NCI-H526 (cell line): ENCODE results near the gene MROH2B.
"Not testable (repeated sequence)": the region's sequence is repeated elsewhere in the genome, so short reads cannot be mapped to it uniquely, and the experiment has no call there.

Experiments used
- DNase-seq, 2 experiments: peaks; one replicate each; lab custom pipeline; 2025; lab: John Stamatoyannopoulos, UW

Gene MROH2B

GRCh38 chr5:41022600-41022999 is 48.5 kb downstream of the MROH2B start:
- not testable (repeated sequence) for DNase-seq

DNA sequence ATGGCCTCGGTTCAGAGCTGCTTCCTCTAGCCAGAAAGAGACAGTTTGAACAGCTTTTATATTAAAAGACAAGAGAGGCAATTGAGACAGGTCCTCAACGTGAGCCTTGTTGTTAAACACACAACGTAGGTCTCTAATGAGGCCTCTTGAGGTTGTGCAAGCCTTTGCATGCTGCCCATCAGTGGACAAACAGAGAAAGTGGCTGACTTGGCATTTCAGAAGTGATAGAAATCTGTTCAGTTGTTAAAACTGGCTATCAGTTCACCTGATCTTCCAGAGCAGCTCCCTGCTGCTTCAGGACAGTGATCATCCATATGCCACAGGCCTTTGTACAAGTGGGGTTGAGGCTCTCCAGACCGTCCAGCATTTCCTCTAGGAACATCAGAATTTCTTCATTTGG is 58.8 kb downstream of the MROH2B start:
- no peak for DNase-seq

DNA sequence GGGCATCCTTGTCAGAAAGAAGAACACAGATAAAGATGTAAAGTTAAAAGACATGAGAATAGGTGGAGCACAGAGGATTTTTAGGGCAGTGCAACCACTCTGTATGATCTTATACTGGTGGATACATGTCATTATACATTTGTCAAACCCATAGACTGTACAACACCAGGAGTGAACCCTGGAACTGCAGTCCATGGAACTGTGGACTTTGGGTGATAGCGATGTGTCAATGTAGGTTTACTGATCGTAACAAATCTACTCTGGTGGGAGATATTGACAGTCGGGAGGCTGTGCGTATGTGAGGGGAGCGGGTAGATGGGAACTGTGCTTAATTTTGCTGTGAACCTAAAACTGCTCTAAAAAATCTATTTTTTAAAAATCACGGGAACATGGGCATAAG is 60.6 kb downstream of the MROH2B start:
- DNase-seq, result no peak

DNA sequence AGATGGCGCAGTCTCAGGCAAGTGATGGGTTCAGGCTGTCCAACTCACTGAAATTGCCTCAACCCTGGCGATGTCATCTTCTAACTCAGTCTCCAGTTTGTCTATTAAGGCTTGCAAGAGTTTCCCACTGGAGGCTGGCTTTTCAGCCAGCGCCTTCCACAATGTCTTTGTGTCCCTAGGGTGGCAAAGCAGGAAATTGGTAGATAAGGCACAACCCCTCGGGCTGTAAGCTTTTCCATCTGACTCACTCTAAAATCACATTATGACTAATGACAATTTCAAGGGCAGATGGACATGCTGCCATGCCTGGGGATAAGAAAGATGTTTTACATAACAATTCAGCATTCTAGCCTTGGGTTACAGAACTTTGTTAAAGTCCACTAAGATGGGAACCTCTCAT is 61.9 kb downstream of the MROH2B start:
- DNase-seq, result no peak

- DNase-seq, result no peak
Measured at GRCh38 chr5:41004931-41005330, 66.2 kb downstream of the MROH2B start.

- no peak for DNase-seq
Measured at GRCh38 chr5:41003670-41004376, 67.3 kb downstream of the MROH2B start.

DNA sequence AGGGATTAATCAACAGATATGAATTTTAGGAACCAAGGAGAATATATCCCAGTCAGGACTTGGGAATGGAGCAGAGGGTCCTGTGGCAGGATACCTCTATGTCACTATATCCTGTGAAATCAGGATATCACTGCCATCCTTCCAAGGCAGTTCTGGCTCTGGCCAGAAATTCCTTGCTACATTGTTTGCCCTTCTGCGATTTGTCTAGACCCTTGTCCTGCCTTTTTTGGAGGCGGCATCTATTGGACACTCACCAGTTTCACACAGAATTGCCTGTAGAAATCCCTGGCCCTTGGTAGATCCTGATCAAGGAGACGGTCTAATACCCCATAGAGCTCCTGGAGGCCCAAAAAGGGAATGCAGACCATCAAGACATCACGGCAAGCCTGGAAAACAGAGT is 71.2 kb downstream of the MROH2B start:
- DNase-seq, result no peak

GRCh38 chr5:40999142-40999541 is 72.0 kb downstream of the MROH2B start:
- DNase-seq, result no peak

- no peak for DNase-seq
Measured at GRCh38 chr5:40995801-40996586, 75.1 kb downstream of the MROH2B start.

- no peak for DNase-seq
Measured at GRCh38 chr5:40991981-40992559, 79.1 kb downstream of the MROH2B start.

- DNase-seq, result no peak
Measured at GRCh38 chr5:40991168-40991980, 79.8 kb downstream of the MROH2B start.

- no peak for DNase-seq
Measured at GRCh38 chr5:40988746-40989510, 82.2 kb downstream of the MROH2B start.

GRCh38 chr5:40987349-40987748 is 83.8 kb downstream of the MROH2B start:
- no peak for DNase-seq

- no peak for DNase-seq
Measured at GRCh38 chr5:40986666-40987065, 84.5 kb downstream of the MROH2B start.

- no peak for DNase-seq
Measured at GRCh38 chr5:40985501-40985900, 85.6 kb downstream of the MROH2B start.

DNA sequence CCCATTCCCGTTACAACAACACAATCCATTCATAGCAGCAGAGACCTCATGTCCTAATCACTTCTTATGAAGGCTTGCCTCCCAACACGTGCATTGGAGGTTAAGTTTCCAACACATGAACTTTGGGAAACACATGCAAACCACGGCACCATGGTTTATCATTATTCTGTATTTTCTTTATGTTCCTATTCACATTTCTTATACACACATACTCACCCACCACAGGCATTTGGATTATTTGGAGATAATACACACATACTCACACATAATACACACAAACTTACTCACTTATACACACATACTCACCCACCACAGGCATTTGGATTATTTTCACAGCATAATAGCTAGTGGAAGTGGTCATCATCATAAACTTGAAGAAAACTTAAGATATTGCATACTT is 86.3 kb downstream of the MROH2B start:
- no peak for DNase-seq

- DNase-seq, result no peak
Measured at GRCh38 chr5:40983781-40984180, 87.4 kb downstream of the MROH2B start.

GRCh38 chr5:40981420-40981819 is 89.7 kb downstream of the MROH2B start:
- no peak for DNase-seq

DNA sequence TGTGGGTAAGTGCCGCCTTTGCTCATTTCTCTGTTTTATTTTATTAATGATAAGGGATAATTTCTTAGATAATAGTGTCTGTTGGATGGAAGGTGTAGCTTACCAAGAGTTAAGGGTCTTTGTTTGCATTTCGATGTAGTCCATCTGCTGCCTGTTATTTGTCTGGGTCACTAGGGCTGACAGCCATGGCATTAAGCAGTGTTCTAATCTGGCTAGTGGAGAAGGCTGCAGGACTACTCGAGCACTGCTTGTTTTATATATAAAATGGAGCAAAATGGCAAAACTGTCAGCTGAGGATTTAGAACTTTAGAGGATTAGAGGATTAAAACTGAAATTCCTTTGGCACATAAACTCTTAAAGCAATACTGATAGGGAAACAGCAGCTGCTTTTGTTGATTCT is 94.3 kb downstream of the MROH2B start:
- no peak for DNase-seq

- DNase-seq, result no peak
Measured at GRCh38 chr5:40976041-40976440, 95.1 kb downstream of the MROH2B start.

DNA sequence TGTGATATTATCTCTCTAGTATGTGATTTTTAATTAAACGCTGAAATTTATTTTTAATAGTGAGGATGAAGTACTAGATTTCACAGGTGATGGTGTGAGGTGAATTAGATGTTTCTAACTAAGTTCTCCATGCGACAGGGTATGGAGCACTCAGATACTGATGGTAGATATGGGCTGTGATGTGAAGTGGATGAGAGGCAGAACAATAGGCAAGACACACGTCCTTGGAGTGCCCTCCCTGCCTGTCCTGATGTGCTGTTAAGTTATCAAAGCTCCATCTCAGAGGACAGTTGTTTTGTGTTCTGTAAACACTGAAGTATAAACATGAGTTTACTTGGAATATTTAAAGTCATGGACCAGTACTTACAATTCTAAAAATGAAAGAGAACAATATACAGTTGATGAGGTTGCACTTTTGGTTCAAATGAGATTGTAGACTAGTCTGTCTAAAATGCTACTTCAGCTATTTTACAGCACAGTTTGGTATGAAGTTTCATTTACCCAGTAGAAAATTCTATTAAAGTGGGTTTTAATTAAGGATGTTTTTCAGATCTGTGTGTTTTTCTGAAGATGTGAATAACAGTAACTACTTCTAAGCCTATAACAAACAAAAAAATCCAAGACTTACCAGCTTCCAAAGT is 97.7 kb downstream of the MROH2B start:
- no peak for DNase-seq
